GM19438 (cell line): ENCODE results near the gene GRID2.
A peak's percentile ranks its signal among the peaks of the same experiment; 100 is the strongest.
"Not testable (repeated sequence)": the region's sequence is repeated elsewhere in the genome, so short reads cannot be mapped to it uniquely, and the experiment has no call there.

Experiments used
- ATAC-seq: cut with Tn5 transposase; IDR thresholded peaks from one replicate; pipeline ENCODE4 v1.9.1; 2021; ENCODE audit warnings: low read depth; ENCODE audit not compliant: unreplicated experiment

GRID2 gene

DNA sequence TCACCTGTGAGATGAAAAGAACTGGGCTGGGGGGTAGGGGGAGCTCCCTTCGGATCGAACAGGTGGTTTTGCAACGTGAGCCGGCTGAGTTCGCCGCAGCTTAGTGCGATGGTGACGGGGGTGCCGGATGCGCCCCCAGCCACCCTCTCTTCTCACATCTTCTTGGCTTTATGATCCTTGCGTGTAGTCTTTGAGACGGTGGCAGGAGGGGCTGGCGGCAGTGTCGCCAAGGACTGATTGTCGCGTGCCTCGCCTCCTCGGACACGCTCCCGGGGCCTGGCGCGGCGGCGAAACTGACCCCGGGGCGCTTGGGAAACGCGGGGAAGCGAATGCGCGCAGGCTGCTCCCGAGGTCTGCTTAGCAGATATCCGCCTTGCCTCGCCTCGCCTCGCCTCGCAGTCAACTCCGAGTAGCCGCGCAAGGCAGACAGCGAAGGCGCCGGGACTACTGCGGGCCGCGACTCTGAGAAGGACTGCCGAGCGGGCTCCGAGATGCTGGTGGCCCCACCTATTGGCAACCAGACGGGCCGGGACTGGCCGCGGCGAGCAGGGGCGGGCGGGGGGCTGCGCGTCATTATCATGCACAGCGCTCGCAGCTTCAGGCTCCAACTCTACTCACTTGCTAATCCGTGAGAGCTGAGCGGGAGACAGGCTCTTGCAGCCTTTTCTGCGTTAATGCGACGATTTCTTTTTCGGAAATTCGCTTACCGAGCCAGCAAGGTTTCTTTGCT lies 1.5 kb downstream of the GRID2 start:
- no peak for ATAC-seq

DNA sequence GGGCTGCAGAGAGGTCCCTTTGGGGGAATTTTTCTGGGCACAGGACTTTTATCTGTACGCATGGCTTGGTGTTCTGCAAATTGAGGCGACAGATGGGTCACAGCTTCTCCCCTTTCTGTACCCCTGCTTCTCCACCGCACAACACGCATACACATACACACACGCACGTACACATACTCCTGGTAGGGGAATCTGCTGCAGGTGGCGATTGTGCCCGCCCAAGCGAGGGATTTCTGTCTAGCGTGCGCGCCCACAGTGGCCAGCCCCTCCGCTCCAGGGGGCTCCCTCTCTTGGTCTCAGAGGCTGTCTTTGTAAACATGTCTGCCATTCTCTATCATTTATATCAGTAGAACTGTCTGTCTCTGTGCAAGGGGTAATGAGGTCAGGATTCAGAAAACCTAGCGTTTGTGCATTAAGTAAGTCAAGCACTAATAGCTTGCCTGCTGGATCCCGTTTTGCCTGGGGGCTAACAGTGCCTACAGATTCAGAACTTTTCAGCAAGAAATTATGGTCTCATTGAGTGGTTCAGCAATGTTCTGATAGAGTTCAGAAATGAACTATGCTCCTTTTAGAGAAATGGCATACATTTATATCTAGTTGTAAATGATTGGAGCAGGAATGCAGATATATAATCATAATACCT lies 2.2 kb downstream of the GRID2 start:
- ATAC-seq, result no peak

DNA sequence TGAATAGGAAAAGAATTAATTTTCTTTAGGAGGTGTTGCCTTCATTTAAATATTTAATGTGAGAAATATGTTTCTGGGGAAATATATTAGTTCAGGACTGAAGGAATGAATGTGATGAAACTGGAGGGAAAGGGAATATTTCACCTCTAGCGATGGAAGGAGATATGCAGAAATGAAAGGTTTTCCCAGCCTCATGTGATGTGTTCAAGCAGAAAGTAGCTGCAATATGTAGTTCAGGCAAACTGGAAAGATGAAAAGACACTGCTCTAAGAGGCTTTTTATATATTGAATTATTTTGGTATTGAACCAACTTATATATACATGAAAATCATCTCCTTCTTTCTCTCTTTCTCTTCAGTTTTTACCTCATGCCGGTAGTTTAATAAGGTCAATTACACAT lies 3.4 kb downstream of the GRID2 start:
- no peak for ATAC-seq

DNA sequence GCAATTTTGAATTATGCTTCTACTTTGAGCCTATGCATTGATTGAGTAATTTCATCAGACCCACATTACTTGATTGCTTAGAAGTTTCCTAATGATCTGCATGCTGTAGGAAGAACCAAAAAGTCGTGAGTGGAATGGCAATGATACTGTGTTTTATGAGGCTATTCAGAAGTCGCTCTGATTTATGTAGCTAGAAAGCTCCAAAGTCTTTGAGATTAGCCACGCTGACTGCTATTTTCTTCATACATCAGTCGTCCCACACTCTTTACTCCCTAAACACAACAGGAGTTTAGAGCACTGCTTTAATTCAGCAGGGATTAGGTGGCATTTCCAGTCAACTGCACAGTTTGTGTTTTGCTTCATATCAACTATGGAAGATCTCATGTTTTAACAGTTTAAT lies 4.1 kb downstream of the GRID2 start:
- ATAC-seq, result no peak

DNA sequence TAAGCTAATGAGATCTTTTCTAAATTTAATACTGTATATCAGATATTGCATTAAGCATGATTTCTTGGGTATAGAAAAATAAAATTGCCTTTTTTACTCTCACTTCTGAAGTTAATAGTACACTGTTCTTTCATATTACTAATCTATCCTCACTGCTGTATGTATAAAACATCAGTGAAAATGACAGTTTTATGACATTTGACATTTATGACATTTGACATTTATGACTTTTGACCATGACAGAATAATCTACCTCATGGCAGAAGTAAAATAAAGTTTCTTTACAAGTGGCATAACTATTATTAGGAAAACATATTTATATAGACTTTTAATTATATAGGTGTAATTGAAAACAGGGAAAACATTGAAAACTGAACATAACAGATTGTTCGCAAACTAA lies 13.3 kb downstream of the GRID2 start:
- no peak for ATAC-seq

DNA sequence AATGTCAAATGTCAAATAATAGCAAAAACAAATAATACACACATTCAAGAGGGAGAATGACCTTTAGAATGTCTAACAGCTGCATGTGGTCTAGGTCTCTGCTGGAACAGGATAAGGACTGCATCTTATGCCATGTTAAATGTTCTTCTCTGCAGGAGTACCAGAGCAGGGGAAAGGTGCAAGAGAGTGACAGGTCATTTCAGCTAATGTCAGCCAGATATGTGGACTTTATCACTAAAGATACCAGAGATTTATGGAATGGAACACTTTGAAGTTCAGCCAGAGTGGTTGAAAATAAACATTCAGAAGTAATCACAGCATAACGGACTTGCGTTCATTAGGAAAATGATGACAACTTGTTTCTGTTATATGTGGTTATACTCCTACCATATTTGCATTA lies 24.3 kb downstream of the GRID2 start:
- no peak for ATAC-seq

DNA sequence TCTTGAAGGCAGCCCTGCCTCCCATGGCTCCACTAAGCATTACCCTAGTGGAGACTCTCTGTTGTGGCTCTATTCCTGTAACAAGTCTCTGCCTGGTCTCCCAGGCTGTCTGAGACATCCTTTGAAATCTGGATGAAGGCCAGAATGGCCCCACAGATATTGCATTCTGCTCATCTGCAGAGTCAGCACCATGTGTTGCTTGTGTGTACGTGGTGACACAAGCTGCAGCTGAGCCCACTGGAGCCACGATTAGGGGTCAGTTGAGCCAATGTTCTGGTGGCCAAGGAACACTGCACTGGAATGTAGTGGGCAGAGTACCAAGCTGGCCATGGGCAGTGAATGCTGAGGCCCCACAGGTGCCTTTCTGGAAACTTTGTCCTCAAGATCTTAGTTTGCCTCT lies 29.2 kb downstream of the GRID2 start:
- no peak for ATAC-seq

DNA sequence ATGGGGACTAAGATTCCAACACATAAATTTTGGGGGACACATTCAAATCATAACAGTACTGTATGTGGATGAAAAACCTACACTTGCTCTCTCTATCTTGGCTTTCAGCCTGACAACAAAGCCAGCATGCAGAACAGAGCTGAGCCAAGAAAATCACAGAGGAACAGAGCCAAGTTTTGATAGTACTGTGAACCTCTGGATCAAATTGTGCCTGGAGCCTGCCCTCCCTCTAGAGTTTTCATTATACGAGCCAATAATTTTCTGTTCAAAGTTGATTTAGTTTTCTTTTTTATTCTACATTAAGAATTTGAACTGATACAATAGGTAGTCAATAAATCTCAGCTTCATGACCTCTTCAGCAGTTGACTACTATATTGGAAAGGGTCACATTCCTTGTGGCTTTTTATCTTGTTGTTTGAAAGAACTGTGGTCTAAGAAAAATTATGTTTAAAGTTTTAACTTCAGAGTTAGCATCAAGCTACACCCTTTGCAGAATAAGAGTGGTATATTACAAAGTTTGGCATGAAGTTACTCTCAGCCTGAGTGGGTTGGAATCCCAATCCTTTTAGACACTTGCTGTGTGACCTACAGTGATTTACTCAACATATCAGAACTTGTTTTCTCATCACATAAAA lies 31.1 kb downstream of the GRID2 start:
- no peak for ATAC-seq

DNA sequence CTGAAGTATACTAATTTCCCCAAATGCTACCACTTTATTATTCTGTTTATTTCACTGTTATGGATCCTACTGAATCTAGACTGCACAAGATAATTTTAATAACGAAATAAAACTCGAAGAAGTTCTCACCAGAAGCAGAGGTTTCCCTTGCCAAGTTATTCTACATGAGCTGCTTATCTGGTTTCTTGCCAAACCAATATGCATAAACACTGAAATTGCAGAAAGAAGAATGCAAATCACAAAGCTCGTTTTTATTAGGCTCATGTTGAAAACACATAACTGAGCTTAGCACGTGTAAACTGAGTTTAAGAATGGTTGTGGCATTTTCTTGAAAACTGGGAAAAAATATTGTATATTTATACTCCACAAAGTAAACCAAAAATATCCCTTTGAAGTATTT lies 35.9 kb downstream of the GRID2 start:
- ATAC-seq, result no peak

DNA sequence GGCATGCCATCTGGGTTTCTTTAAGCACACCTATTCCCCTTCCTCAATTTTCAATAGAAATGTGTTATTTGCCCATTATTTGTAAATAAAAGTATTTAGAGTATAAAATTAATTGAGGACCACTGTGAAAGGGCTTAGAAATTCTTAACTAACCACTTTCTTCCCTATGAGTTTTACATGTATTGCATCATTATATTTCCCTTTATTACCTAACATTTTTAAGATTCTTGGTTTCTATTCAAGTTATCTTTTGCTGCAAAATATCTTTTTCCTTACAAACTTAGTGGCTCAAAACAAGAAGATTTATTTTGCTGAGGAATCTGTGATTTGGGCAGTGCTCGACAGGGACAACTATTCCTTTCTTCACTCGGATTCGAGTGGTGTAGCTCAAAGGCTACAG lies 40.5 kb downstream of the GRID2 start:
- no peak for ATAC-seq

DNA sequence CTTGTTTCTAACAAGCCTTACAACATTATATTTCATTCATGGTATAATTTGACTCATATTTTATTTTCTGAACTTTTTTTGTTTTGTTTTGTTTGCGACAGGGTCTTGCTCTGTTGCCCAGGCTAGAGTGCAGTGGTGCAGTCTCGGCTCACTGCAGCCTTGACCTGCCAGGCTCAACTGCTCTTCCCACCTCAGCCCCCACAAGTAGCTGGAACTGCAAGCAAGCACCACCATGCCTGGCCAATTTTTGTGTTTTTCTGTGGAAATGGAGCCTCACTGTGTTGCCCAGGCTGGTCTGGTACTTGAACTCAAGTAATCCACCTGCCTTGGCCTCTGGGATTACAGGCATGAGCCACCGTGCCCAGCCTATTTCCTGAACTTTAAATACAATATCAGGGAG lies 42.5 kb downstream of the GRID2 start:
- ATAC-seq, result no peak

DNA sequence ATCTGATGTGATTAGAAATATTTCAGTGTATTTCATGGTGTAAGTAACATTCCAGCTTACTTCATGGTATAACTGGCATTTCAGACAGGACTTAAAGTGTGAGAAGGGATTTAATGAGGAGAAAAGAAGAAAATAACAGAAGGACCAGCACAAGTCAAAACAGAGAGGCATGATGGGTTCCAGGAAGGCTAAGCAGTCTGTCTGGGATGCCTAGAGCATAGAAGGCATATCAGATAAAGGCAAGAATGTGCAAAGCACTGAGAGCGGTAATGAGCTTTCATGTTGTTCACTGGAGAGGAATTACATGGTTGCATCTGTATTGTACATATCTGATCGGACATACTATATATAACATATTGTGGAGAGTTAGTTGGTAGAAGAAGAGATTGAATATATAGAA lies 54.2 kb downstream of the GRID2 start:
- ATAC-seq, result no peak

DNA sequence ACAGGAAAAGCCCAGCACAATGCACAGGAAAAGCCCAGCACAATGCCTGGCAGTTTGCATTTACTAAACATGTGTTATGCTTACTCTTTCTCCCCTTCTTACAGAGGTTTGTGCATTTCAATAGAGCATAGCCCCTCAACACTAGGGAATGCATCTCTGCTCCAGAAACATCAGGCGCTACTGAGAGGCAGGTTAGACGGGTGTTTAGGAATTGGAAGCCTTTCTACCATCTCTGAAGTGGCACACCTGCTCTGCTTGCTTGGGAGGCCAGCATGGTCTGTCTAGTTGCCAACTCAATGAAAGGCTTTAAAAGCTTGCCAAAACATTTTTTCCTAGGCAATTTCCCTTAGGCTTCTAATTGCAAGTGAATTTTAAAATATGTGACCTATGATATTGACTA lies 55.7 kb downstream of the GRID2 start:
- no peak for ATAC-seq

DNA sequence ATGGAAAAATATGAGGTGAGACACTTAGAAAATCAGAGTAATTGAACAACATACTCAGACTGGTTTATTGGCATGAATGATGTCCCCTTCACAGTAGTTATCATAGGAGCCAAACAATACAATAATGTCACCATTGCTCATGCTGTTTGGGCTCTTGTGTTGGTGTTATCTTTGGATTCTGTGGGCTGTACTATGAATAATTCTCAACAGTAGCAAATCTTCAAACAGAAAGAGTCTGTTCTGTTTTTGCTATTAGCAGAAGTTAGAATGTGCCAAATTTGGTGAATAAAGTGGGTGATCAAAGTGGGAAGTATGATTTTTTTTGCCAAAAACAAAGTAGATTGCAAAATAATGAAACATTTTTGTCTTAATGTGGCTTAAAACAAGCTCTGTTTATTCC lies 58.3 kb downstream of the GRID2 start:
- ATAC-seq, result no peak

DNA sequence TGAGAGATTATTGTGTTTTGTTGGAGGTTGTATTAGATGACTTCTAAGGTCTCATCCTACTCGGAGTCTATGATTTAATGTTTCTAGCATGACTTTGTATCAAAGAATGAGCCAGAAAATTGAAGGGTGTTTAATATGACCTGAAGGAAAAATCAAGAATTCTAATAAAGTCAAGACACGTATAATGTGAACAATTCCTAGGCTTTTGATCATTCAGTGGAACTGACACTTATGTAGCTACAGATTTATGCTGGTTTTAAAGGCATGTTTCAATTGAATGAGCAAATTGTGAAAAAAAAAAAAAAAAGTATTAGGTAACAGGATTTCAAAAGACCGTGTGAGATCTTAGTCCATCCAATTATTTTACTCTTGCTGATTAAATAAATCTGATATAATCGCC lies 64.9 kb downstream of the GRID2 start:
- ATAC-seq, result no peak

DNA sequence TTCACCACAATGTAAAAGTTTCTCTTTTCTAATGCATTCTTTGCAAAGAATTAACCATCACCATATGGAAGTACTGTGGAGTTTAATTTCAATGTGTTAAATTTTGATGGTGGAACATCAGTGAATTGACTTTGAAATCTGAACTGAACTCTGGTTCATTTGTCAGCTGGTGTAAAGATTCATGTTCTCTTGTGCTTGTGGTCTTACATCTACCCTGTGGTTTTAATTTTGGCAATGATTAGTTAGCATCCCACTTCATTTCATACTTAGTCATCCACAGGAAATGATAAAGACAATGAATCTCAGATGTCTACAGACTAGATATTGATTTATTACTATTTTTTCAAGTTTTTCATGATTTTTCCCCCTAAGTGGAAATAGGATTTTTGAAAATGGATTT lies 77.8 kb downstream of the GRID2 start:
- no peak for ATAC-seq

DNA sequence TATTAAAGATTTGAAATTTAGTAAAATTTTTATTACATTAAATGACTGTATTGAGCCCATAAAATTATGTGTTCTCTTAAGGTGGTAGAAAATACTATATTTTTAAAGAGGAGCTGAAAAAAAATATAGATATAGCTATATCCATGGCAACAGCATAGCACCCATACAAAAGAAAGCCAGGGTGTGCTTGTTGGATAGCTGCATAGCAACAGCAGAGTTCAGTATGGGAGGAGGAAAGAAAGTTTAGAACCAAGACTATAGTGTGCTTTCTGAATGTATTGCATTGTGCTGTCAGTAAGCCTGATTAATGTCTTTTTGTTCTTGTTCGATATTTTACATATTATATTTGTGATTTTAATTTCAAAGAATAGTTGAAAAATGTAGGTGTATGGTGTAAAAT lies 78.4 kb downstream of the GRID2 start:
- ATAC-seq, result no peak

DNA sequence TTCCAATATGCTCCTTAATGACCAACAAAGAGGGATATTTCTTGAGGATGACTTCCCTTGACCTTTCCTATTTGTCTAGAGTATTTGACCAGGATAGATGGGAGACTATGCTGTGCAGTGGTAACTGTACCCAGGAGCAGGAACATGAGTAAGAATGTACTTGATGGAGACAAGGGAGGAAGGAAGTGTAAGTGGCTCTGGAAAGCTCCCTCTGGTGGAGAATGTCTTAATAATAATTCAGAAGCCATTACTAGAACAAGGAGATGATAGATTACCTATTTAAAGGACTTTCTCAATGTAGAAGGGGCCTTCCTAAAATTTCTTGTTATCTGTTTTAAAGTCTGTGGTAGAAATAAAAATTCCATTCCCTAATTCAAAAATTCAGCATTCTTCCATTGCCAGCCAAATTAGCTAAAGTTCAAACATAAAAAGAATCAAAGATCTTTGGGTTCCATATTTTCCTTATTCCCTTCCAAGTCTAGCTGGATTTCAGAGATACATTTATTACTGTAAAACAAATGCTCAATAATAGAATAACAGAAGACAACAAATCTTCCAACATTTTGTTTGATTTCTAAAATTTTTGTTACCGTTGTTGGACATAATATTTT lies 83.8 kb downstream of the GRID2 start:
- peak; percentile 68 for ATAC-seq

DNA sequence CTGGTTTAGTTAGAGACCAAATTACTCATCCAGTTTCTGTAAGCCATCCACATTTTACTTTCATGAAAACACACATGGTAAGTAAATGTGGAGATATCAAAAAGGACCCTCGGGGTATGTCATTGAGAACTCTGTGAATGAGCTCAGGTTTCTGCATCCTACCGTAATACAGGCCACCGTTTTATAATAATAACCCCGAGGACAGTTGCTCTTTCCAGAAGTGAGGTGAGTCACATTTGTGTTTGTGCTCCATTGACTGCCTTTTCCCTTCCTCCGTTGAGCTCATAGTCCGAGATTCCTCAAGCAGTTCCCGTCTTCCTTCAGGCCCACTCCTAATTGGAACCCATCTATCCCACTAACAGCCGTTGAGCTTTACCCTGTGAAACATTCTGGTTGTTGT lies 95.3 kb downstream of the GRID2 start:
- ATAC-seq, result no peak

DNA sequence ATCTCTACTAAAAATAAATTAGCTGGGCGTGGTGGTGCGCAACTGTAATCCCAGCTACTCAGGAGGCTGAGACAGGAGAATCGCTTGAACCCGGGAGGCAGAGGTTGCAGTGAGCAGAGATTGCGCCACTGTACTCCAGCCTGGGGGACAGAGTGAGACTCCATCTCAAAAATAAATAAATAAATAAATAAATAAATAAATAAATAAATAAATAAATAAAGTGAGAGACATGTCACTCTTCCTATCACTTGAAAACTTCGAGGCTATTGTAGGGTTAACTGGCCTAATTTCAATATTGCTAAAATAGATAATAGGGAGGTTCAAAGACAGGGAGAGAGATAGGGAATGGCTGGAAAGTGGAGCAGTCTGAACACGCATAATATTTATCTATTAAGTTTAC lies 99.8 kb downstream of the GRID2 start:
- ATAC-seq, result not testable (repeated sequence)

DNA sequence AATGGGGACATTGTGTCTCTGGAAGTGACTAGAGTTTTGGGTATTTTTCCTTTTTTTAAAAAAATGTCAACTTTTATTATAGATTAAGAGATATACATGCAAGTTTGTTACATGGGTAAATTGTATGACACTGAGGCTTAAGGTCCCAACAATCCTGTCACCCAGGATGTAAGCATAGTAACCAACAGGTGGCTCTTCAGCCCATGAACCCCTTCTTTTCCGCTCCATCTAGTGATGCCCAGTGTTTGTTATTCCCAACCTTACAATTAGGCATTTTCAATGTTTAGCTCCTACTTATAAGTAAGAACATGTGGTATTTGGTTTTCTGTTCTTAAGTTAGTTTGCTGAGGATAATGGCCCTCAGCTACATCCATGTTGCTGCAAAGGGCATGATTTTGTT lies 102.7 kb downstream of the GRID2 start:
- no peak for ATAC-seq

DNA sequence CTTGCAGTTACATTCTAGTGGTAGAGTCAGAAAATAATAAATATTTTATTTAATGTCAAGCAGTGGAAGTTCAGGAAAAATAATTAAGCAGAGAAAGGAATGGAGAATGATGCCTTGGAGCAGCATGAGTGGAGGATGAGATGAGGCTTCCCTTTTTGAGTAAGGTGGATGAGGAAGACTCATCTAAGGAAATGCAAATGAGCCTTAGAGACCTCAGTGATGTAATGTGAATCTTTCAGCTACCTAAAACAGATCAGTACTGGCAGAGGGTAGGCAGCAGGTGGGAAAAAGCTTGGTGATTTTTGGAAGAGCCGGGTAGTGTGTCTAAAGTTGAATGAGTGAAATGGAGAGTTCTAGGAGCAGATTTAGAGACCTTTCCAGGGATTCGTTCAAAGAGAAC lies 118.2 kb downstream of the GRID2 start:
- ATAC-seq, result no peak
